OCI-LY7 (cell line): ENCODE data around the gene MYT1.

ENCODE experiments used
- EZH2phosphoT487 ChIP-seq: fragments of 200-600 bp; sonication (generic); IDR thresholded peaks from 2 replicates; pipeline ENCODE4 v1.6.1; 2018; ENCODE audit warnings: low read depth, borderline replicate concordance, mild to moderate bottlenecking, mixed run types, antibody characterized with exemption, low read length, moderate library complexity, mixed read lengths
- TF ChIP-seq, protein P1 (sequence below): fragments of 200-600 bp; sonication (generic); conservative IDR thresholded peaks from 2 replicates; pipeline ENCODE4 v1.5.1; 2014; ENCODE audit warnings: mild to moderate bottlenecking, antibody characterized with exemption, low read length, moderate library complexity, mixed read lengths

DNA sequence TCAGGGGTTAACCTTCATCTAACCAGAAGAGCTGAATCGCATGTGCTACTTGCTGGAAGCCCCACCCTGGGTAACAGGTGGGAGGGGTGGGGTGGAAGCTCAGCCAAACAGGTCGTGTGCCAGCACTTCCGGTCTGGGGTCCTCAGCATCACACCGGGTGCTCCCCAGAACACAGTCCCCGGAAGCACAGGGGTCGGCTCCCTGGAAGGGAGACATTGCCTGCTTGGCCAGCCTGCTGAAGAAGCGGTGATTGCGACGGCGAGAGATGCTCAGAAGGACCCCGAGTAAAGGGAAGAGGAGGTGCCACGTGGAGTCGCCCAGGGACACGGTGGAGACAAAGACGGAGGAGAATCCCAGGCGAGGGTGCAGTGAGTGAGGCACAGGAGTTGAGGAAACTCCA, 36.5 kb downstream of the MYT1 start:
- TF ChIP-seq, protein P1, sequence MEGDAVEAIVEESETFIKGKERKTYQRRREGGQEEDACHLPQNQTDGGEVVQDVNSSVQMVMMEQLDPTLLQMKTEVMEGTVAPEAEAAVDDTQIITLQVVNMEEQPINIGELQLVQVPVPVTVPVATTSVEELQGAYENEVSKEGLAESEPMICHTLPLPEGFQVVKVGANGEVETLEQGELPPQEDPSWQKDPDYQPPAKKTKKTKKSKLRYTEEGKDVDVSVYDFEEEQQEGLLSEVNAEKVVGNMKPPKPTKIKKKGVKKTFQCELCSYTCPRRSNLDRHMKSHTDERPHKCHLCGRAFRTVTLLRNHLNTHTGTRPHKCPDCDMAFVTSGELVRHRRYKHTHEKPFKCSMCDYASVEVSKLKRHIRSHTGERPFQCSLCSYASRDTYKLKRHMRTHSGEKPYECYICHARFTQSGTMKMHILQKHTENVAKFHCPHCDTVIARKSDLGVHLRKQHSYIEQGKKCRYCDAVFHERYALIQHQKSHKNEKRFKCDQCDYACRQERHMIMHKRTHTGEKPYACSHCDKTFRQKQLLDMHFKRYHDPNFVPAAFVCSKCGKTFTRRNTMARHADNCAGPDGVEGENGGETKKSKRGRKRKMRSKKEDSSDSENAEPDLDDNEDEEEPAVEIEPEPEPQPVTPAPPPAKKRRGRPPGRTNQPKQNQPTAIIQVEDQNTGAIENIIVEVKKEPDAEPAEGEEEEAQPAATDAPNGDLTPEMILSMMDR: no peak
- no peak for TF ChIP-seq EZH2phosphoT487
